Natural killer cell (primary cell): ENCODE results near the gene PRRX2. TPM values are rescaled to one million over a fixed set of nuclear protein-coding genes. Genes with fewer than 3 reads are reported as not detected.

Experiments used
- ATAC-seq, 3 donors: fragments of 150-1000 bp in 2 of 3; fragments of 200-7000 bp in 1 of 3; cut with Tn5 transposase; 1 replicate in 1 of 3; 2 replicates in 2 of 3; pipeline ENCODE4 v1.10.0; 2021; ENCODE audit warnings: mild to moderate bottlenecking in 2 of 3, moderate library complexity in 2 of 3
- DNase-seq, 2 donors: peaks; one replicate each; pipeline versions ENCODE4 v3.0.0 to v3.0.0-alpha.2; 2013 to 2021; ENCODE audit warnings: mixed read lengths in 1 of 2
- H3K27ac ChIP-seq: one replicate; pipeline ENCODE4 v1.5.1; 2013; ENCODE audit warnings: mild to moderate bottlenecking, low read length
- H3K27me3 ChIP-seq: one replicate; pipeline ENCODE4 v1.6.1; 2013; ENCODE audit warnings: low read length; ENCODE audit not compliant: control insufficient read depth, insufficient read depth
- H3K36me3 ChIP-seq: one replicate; pipeline ENCODE4 v1.6.1; 2013; ENCODE audit warnings: low read length; ENCODE audit not compliant: control insufficient read depth, insufficient read depth
- H3K4me1 ChIP-seq: one replicate; pipeline ENCODE4 v1.6.1; 2013; ENCODE audit warnings: low read length; ENCODE audit not compliant: control insufficient read depth, insufficient read depth
- H3K4me3 ChIP-seq: one replicate; pipeline ENCODE4 v1.5.1; 2013; ENCODE audit warnings: low read length
- H3K9me3 ChIP-seq: one replicate; pipeline ENCODE4 v1.6.1; 2013; ENCODE audit warnings: low read length; ENCODE audit not compliant: control insufficient read depth, insufficient read depth
- H3K27ac Mint-ChIP-seq, 2 donors: one replicate each; pipeline ENCODE4 v1.8.0; 2022; ENCODE audit warnings: mild to moderate bottlenecking in 2 of 2, mixed read lengths in 2 of 2, moderate library complexity in 1 of 2
- H3K27me3 Mint-ChIP-seq, 2 donors: one replicate each; pipeline ENCODE4 v1.8.0; 2022; ENCODE audit warnings: low read depth in 2 of 2, mixed read lengths in 2 of 2
- H3K36me3 Mint-ChIP-seq: one replicate; pipeline ENCODE4 v1.8.0; 2022; ENCODE audit warnings: mixed read lengths
- H3K4me1 Mint-ChIP-seq, 2 donors: one replicate each; pipeline ENCODE4 v1.8.0; 2022; ENCODE audit warnings: mixed read lengths in 2 of 2
- H3K4me3 Mint-ChIP-seq: one replicate; pipeline ENCODE4 v1.8.0; 2022; ENCODE audit warnings: mild to moderate bottlenecking, moderate library complexity, mixed read lengths
- H3K9me3 Mint-ChIP-seq, 2 donors: one replicate each; pipeline ENCODE4 v1.8.0; 2022; ENCODE audit warnings: mixed read lengths in 2 of 2
- CTCF ChIP-seq: fragments of 200-600 bp; IDR thresholded peaks from one replicate; pipeline ENCODE4 v1.8.0; 2022; ENCODE audit warnings: antibody characterized with exemption
- WGBS: methylation state at CpG from one replicate; pipeline ENCODE4 v1.1.7; 2013; ENCODE audit warnings: missing lambda C conversion rate; ENCODE audit not compliant: insufficient coverage; 5-methylcytosine and 5-hydroxymethylcytosine counted together
- intact Hi-C: fragments of 100-400 bp; cut with micrococcal nuclease; formaldehyde crosslinking; loops from one replicate; pipeline ENCODE4 v1.14.2; 2022
- total RNA-seq, 4 donors: library from RNA; stranded (reverse); fragments of 120-200 nt in 1 of 4; gene quantifications; one replicate each; pipeline versions ENCODE4 v1.2.3 to v1.2.4, GENCODE V29; 2013 to 2022

The PRRX2 gene
- total RNA-seq, 3 donors from 2014 or later (not counting 1 experiment from before 2014, with no cell fraction given), result not detected

- no peaks in the 10 kb centered on the region for H3K36me3 ChIP-seq
- Mint-ChIP-seq H3K9me3 (no peaks in the 10 kb centered on the region), H3K4me1 (no peaks in the 10 kb centered on the region), H3K4me3 (no peak overlapping the region), H3K27me3 (peaks cover 16 to 36% of the 10 kb centered on the region in 2 donors), H3K36me3 (no peaks in the 10 kb centered on the region), H3K27ac (no peak overlapping the region)
- WGBS, result 6% methylated on average over 23 of the region's 25 CpGs
- no peak overlapping the region for H3K27ac ChIP-seq
- no peaks in the 10 kb centered on the region for H3K9me3 ChIP-seq
- peaks cover 17% of the 10 kb centered on the region for H3K27me3 ChIP-seq
- H3K4me1 ChIP-seq, result no peaks in the 10 kb centered on the region
- no peak overlapping the region for H3K4me3 ChIP-seq
- ATAC-seq (no peak), DNase-seq (no peak)
- intact Hi-C loops, result no loop called here
- TF ChIP-seq CTCF, result no peak
Measured at GRCh38 chr9:129697656-129698253, 32.3 kb downstream of the PRRX2 start.

- Mint-ChIP-seq H3K9me3 (no peaks in the 10 kb centered on the region), H3K36me3 (no peaks in the 10 kb centered on the region), H3K4me3 (no peak overlapping the region), H3K27me3 (peaks cover 16 to 37% of the 10 kb centered on the region in 2 donors), H3K27ac (no peak overlapping the region), H3K4me1 (no peaks in the 10 kb centered on the region)
- DNase-seq (no peak), ATAC-seq (no peak)
- TF ChIP-seq CTCF, result no peak
- H3K4me3 ChIP-seq, result no peak overlapping the region
- intact Hi-C loops, result no loop called here
- WGBS, result 62% methylated on average over 15 of the region's 17 CpGs
- H3K9me3 ChIP-seq, result no peaks in the 10 kb centered on the region
- H3K36me3 ChIP-seq, result no peaks in the 10 kb centered on the region
- no peak overlapping the region for H3K27ac ChIP-seq
- H3K27me3 ChIP-seq, result peaks cover 17% of the 10 kb centered on the region
- no peaks in the 10 kb centered on the region for H3K4me1 ChIP-seq
Measured at GRCh38 chr9:129698254-129698757, 32.9 kb downstream of the PRRX2 start.

- intact Hi-C loops, result no loop called here
- Mint-ChIP-seq H3K4me3 (no peak overlapping the region), H3K36me3 (no peaks in the 10 kb centered on the region), H3K27ac (no peak overlapping the region), H3K4me1 (no peaks in the 10 kb centered on the region), H3K9me3 (no peaks in the 10 kb centered on the region), H3K27me3 (peaks cover 1 to 21% of the 10 kb centered on the region in 2 donors)
- Histone ChIP-seq H3K4me3 (no peak overlapping the region), H3K9me3 (no peaks in the 10 kb centered on the region), H3K4me1 (no peaks in the 10 kb centered on the region), H3K36me3 (no peaks in the 10 kb centered on the region), H3K27me3 (peaks cover 17% of the 10 kb centered on the region), H3K27ac (no peak overlapping the region)
- WGBS, result 55% methylated on average over 11 of the region's 11 CpGs
- no peak for ATAC-seq
- TF ChIP-seq CTCF, result no peak
- no peak for DNase-seq
Measured at GRCh38 chr9:129701054-129701453, 35.6 kb downstream of the PRRX2 start.

GRCh38 chr9:129701549-129701948, 36.1 kb downstream of the PRRX2 start:
- no peaks in the 10 kb centered on the region for H3K36me3 Mint-ChIP-seq
- peaks cover 15% of the 10 kb centered on the region for H3K27me3 ChIP-seq
- H3K4me1 ChIP-seq, result no peaks in the 10 kb centered on the region
- intact Hi-C loops, result no loop called here
- no peaks in the 10 kb centered on the region for H3K4me1 Mint-ChIP-seq
- no peak overlapping the region for H3K27ac Mint-ChIP-seq
- H3K27me3 Mint-ChIP-seq, result peaks cover 0 to 19% of the 10 kb centered on the region in 2 donors
- ATAC-seq (no peak), DNase-seq (no peak)
- no peak overlapping the region for H3K27ac ChIP-seq
- no peak overlapping the region for H3K4me3 Mint-ChIP-seq
- no peaks in the 10 kb centered on the region for H3K36me3 ChIP-seq
- 84% methylated on average over 5 of the region's 5 CpGs for WGBS
- H3K9me3 Mint-ChIP-seq, result no peaks in the 10 kb centered on the region
- no peaks in the 10 kb centered on the region for H3K9me3 ChIP-seq
- no peak for TF ChIP-seq CTCF
- H3K4me3 ChIP-seq, result no peak overlapping the region
